NOMO-1 treated with DMSO at 0.1 percent for 48 hours (cell line): ENCODE measurements around the gene OTULIN.
A peak's percentile ranks its signal among the peaks of the same experiment; 100 is the strongest.

Source experiments
- DNase-seq: peaks from one replicate; lab custom pipeline; 2025; ENCODE audit not compliant: unreplicated experiment; lab: John Stamatoyannopoulos, UW

The OTULIN gene

DNA sequence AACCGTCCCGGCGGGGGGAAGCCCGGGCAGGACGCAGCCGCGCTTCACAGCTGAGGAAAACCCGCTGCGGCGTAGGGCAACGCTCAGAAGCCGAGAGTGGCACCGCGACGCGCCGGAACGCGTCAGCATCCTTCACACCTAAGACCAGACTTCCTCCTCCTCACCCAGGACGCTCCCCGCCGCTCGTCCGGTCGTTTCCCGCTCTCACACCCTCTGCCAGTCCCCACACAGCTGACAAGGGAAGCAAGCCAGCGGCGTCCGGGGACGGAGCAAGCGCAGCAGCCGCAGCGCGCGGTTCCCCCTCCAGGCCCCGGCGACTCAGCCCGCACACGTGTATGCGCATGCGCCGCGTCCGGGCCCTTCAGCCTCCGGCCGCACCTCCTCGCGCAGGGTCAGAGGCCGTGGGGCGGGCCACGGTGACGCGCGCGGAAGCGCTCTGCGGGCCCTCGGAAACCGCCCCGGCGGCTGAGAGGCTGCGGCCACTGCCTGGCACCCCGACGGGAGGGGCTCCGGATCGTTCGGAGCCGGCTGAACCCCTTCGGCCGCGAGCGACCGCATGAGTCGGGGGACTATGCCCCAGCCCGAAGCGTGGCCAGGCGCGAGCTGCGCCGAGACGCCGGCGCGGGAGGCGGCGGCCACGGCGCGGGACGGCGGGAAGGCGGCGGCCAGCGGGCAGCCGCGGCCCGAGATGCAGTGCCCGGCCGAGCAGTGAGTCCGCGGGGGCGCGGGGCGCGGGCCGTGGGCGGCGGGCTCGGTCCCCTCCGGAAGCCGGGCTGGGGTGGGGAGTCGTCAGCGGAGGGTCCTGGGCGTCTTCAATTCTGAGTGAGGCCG, at the start of gene OTULIN:
TSS of gene OTULIN (plus strand) at position 449 of the 831 bp plus-strand sequence. CDS start at position 557, 108 bp downstream.
- DNase-seq = peak; percentile 99

DNA sequence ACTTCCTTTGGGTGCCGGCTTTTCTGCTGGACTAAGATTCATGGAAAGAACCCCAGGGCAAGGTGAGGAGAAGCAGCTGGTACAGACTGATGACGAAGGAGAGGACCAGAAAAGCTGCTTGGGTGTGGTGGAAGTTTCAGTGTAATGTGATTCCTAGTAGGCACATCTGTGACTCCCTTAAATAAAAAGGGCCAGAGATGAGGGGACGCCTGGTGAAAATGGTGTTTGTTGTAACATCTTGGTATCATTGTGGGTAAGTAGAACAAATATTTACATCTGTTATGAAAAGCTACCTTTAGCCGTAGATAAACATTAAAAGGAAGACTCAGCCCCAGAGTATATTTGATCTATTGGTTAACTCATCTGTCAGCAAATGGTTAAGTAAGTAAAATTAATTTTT, 49.2 kb upstream of the OTULIN start:
- no peak for DNase-seq

DNA sequence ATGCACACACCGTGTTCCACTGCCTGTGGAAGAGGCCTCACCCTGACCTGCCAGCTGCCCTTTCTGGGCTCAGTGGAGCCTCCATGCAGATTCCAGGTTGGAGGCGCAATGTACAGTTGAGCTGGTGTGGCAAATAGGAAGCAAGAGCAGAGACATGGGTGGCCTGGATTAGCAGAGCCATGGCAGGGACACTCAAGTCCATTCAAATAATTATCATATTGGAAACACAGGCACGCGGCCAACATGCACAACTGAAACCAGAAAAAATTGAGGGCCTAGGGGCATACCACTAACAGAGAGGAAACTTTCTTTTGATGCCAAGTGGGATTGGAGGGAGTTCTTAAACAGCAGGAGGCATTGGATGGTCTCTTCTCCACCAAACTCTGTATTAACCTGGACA, 47.1 kb upstream of the OTULIN start:
- DNase-seq = no peak

DNA sequence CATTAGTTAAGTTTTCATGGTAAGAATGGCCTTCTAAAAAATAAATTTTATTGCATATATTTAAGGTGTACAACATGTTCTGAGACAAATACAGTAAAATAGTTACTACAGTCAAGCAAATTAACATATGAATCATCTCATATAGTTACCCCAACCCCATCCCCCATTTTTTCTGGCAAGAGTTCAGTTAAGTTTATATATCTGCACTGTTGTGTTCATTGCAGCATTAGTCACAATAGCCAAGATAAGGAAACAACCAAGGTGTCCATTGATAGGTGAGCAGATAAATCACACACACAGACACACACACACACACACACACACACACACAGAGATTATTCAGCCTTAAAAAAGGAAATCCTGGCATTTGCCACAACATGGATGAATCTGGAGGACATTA, 37.2 kb upstream of the OTULIN start:
- DNase-seq = no peak

DNA sequence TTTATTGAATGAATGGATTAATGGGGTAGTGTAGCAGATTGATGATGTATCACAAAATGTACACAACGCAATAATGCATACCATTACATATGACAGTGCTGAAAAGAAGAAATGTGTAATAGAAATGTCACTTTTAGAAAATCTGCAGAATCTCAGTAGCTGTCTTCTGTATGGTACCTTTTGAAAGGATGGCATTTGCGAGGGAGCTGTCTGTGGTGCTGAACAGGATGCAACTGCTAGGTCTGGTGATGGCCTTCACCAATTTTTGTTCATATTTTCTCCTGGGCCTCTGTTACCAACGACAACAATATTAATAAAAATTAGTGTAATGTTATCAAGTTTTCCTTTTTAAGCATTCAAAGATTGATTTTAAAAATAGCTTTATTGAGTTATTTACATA, 36.2 kb upstream of the OTULIN start:
- peak; percentile 67 for DNase-seq

DNA sequence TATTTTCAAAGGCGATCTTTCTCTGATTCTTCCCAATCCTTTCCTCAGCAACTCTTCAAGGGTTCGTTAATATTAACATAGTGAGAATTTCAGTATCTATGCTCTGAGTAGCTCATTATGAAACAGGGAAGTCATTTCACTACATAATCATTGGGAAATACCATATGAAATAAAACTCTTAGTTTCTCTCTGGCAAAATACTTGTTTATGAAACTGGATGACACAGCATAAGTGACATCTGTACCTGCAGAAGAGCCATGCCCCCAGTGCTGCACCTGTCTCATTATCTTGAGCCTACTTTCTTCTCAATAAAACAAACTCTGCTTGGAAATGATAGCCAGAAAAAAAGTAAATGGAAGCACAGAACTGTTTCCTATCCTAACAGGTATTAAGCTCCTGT, 33.8 kb upstream of the OTULIN start:
- peak; percentile 56 for DNase-seq

DNA sequence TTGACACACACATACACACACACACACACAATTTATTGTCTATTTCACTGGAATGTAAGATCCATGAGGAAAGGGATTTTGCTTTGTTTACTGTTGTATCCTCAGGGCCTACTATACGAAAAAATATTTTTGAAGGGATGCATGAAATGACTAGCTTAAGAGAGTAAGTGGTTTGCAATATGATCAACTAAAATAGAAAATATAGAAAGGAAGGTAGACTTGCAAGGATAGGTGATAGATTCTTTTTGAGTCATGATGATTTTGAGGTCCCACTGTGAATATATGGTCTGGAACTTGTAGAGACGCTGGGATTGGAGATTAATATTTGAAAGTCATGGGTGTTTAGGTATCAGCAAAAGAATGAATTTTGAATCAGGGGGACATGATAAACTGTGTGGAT, 28.9 kb upstream of the OTULIN start:
- DNase-seq = no peak

DNA sequence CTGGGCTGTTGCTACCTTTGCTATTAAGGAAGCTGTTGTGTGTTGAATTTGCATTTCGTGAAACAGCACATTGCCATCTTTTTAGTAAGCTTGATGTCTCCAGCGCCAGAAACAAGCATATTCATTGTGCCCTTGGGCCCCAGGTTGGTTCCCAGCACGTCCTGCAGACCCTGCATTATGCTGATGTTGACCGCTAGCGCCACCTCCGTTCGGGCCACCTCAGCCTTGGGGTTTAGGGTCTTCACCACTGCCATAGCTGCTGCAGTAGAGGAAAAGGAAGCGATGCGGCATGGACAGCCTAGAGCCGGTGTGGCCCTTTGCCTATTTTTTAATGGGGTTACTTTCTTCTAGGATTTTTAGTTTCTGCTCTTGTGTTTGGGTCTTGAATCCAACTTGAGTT, 23.8 kb upstream of the OTULIN start:
- no peak for DNase-seq

DNA sequence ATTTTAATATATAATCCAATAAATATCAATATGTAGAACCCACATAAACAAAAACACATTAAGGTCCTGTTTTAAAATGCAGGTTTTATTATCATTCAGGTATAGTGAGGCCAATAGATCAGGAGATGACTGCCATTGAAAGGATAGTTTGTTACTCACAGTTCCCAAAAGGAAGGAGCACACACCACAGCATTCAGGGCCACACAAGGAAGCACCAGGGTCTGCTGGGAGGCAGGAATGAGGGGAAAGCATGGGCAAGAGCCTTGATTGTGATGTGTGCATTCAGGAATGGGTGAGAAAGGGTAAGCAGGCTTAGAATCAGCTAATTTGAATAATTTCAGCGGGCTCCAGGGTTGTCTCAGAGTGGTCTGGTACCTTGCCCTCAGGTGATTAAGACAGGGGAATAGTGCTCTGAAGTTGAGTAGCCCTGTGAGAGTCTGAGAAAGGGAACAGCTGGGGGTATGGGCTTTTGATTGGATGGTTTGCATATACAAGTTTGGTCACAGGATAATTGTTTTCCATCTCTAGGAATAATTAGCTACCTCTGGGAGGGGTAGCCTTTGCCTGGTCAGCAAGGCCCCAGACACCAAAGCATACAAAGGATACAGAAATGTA, 19.8 kb upstream of the OTULIN start:
- DNase-seq = no peak

DNA sequence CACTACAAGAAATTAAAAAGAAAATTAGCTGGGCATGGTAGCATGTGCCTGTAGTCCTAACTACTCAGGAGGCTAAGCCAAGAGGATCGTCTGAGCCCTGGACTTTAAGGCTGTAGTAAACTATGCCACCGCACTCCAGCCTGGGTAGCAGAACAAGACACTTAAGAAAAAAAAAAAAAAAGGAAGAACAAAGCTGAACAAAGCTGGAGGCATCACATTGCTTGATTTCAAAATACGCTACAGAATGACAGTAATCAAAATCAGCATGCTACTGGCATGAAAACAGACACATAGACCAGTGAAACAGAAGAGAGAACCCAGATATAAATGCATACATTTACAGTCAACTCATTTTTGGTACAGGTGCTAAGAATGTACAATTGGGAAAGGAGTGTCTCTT, 14.5 kb upstream of the OTULIN start:
- peak; percentile 44 for DNase-seq

DNA sequence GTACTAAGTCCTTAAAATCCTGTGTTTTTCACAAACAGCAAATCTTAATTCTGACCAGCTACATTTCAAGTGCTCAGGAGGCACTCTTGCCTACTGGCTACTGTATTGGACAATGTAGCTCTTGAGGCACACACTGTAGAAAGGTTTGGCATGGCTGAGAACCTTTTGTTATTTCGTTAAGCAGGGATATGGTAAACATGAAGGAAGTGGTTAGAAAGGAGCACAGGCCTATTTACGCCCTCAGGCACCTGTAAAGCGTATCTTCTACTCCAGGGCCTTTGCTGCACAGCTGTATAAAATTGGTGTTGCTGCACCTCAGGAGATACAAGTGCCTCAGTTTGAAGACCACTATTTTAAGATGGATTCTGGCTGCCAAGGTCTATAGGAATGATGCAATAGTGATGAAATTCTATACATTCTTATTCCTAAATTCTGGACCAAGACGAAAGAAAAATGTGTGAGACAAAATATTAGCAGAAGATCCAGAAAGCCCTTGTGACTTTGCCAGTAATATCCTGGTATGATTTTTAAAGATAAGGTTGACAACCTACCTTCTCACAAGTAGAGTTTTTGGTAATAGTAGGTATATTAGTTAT, 9.3 kb upstream of the OTULIN start:
- no peak for DNase-seq

DNA sequence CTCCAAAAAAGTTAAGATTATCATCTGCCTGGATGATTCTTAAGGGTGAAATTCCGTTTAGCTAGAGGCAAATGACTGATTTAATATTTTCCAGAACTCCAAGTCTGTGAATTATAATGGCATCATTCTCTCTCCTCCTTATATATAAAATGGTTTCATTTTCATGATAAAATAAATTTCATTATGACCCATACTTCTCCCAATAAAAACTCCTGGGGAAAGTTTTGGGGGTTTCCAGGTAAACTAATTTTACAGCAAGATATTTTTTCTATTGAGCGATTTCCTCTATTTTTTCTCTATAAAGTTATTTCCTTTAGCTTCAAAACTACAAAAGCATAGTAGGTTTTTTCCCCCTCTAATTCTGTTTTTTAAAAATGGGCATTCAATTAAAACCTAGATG, 7.6 kb upstream of the OTULIN start:
- DNase-seq = no peak

DNA sequence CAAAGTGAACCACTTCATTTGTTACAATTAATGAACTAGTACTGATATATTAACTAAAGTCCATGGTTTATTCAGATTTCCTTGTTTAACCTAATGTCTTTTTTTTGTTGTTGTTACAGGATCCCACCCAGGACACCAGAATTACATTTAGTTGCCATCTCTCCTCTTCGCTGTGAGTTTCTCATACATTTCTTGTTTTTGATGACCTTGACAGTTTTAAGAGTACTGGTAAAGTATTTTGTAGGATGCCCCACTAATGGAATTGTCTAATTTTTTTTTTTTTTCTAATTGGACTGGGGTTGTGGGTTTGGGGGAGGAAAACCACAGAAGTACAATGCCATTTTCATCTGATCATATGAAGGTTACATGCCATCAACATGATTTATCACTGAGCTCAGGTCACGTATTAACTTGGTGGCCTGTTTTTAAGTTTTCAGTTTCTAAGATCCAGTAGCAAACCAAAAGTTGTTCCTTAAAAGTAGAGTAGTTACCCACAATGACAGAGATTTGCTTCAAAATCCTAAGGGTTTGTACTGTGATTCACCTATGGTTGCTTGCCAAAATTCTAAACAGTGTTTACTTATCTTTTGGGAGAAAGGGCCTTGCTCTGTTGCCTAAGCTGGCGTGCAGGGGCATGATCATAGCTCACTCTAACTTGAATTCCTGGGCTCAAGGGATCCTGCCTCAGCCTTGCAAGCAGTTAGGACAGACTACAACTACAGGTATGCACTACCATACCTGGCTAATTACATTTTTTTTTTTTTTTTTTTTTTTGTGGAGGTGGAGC, 4.5 kb upstream of the OTULIN start:
- DNase-seq = no peak

DNA sequence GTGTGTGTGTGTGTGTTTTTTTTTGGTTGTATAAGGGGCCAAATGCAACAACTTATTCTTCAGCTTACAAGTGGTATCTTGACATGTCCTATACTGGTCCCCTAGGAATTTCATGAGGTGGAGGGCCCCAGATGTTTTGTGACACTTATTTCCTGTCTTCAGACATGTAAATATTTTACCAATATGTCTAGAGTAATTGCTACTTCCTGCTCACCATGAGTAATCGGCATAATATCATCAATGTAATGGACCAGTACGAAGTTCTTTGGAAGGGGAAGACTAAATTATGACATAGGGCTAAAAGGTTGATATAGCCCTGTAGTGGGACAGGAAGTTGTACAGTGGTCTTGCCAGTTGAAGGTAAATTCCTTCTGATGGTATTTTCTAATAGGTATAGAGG, 3.7 kb upstream of the OTULIN start:
- no peak for DNase-seq

DNA sequence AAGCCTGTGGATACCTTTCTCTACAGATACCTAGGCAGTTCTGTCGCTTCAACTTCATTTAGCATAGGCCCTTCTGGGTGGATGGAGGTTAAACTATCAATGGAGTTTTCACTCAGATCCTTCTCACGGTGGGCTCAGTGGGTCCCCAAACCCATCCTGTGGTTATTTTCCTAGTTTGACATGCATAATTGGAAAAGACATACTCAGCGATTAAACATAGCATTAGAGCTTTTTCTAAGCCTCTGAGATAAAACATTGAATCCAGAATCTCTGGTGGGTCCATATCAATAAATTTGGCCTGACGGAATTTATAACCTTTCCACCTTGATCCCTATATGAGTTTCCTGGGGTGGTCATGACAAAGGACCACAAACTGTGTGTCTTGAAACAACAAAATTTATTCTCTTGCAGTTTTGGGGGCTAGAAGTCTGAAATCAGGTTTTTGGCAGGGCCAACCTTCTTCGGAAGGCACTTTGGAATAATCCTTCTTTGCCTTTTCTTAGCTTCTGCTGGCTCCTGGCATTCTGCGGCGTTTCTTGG, 1.7 kb upstream of the OTULIN start:
- no peak for DNase-seq

DNA sequence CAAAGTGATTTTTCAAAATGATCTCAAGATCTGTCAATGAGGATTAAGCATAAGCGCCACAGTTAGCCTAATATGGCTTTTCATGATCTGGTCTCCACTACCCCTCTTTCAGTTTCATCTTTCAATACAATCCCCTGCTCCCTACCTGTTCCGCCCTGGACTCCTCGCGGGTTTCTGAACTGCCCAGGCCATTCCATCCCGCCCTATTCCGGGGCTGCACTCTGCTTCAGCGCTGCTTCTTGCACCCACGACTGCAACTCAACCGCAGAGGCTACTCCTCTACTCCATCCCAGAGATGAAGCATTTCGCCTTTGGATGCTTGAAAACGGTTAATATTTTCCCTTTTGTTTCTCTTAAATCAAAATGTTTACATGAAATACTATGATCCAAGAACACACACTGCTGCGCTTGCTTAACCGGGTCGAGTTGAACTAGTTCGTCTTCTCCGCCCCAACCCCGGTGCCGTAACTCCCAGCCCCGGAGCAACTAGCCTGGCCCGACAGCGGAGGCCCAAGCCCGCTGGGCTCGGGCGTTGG, 716 bp upstream of the OTULIN start:
- DNase-seq = peak; percentile 54

DNA sequence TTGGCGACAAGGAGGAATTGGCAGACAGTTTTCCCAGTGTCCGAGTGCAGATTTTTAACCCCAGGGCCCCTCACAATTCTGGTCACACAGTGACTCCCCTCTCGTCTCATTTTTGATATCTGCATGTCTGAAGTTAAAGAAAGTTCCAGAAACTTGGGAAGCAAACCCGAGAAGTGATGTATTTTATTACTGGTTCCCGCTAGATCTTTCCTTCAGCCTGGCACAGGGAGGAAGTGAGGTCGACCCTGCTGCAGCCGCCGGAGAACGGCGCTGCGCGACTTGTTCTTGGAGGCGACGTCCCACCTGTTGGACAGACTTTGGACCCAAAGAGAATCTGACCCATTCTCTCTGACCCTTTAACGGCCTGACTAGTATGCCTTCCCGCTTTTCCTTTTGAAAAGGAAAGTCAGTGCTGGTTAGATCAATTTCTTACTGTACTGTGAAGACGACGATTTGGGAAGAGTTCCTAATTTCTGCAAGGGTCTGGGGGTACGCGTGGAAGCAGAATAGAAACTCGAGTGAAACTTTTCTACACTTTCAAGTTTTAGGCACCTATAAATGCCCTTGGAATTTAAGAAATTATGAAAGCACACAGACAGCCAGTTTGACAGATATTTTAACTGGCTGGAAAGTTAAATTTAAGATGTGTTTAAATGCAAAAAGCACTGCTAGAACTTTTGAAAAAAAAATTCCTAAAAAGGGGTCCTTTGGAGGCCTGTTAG, 744 bp downstream of the OTULIN start:
- DNase-seq = peak; percentile 63

DNA sequence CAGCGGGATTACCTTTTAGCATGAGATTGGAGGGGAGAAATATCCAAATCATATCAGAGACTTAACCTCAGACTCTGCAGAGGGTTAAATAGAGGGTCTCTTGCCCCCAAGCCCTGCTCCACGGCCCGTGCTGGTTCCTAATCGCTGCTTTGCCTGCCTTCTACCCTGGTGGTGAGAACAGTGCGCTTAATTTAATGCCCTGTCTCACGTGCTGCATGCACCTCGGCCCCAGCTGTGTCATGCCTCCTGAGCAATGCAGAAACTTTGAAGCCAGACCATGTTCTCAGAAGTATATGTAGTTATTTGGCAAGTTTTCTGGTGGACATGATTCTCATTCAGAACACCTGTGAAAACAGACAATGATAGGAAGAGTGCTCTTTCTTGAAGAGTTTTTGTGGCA, 1.4 kb downstream of the OTULIN start:
- DNase-seq = peak; percentile 61

DNA sequence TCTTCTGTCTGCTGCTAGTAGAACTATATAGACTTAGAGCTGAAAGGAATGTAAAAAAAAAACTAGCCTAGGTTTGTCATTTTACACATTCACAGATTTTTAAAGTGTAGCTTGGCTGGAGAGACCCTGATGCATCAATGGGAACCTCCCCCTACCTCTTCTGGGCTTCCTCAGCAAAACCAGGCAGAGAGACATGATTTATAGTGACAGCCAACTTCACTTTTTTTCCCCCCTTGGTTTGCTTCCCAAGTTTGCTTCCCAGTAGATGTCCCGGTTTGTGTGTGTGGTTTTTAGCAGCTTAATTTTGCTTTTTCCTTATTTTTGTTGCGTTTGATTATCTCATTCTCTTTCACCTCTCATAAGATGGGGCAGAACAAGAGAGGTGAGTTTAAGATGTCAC, 1.8 kb downstream of the OTULIN start:
- no peak for DNase-seq

DNA sequence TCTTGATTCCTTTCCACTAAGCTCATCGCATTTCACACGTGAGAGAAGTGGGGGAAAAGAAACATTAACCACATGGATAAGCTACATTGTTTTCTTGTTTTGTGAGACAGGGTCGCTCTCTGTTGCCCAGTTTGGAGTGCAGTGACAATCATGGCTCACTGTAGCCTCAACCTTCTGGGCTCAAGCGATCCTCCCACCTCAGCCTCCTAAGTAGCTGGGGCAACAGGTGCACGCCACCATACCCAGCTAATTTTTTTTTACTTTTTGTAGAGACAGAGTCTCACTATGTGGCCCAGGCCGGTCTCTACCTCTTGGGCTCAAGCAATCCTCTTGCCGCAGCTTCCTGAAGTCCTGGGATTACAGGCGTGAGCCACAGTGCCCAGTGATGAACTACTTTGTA, 2.8 kb downstream of the OTULIN start:
- no peak for DNase-seq
